ENCODE data around the gene XRCC6.
"Not testable (repeated sequence)": the region's sequence is repeated elsewhere in the genome, so short reads cannot be mapped to it uniquely, and the experiment has no call there.

Gene XRCC6

DNA sequence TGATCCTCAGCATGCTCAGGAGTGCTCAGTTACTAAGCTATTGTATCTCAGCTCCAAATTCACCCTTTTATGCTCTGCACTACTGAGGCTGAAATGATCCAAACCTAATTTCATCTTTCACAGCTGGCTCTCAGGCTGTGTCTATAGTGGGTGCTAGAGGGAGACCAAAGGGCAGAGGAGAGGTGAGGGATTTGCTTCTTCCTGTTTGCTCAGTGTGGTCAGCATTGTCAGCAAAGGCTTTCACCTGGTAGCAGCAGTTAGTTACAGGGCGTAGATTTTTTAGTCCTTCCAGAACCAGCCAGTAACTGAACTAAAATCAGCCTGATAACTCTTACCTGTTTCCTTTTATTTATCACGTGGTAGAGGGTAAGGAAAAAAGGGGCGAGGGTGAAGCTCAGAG, 33.2 kb downstream of the XRCC6 start:
- no peak for DNase-seq

DNA sequence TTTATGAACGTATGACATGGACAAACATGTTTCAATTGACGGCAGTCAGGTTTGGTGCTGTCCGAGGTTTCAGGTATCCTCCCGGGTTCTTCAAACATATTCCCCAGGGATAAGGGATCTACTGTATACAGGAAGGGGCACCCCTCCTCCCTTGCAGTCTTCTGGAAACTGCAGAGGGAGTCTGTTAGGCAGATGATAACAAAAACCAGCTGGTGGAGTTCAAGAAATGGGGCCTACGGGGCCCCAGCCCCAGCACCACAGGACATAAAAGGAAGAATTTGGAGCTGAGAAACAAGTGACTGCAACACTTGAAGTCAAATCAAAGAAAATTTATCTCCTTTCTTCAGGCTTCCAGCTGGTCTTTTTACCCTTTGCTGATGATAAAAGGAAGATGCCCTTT, 35.5 kb downstream of the XRCC6 start:
- DNase-seq = no peak

DNA sequence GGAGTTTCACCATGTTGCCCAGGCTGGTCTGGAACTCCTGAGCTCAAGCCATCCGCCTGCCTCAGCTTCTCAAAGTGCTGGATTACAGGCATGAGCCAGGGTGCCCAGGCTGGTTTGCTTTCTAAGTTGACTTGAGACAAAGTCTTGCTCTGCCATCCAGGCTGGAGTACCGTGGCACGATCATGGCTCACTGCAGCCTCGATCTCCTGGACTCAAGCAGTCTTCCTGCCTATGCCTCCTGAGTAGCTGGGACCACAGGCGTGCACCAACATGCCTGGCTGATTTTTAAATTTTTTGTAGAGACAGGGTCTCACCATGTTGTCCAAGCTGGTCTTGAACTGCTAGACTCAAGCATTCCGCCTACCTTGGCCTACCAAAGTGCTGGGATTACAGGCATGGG, 36.6 kb downstream of the XRCC6 start:
- DNase-seq = no peak

DNA sequence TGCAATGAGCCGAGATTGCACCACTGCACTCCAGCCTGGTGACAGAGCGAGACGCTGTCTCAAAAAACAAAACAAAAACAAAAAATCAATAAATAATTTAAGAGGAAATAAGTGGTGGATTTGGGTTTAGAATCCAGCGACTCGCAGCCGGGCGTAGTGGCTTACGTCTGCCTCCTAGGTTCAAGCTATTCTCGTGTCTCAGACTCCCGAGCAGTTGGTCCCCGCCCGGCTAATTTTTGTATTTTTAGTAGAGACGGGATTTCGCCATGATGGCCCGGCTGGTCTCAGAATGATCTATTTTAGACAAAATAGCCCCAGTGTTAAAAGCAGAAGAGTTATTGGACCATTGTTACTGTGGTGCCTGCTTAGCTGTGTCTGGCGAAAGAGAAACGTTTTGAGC, 37.8 kb downstream of the XRCC6 start:
- DNase-seq = no peak

- no peak for DNase-seq
Measured at GRCh38 chr22:41659941-41660340, 38.8 kb downstream of the XRCC6 start.

DNA sequence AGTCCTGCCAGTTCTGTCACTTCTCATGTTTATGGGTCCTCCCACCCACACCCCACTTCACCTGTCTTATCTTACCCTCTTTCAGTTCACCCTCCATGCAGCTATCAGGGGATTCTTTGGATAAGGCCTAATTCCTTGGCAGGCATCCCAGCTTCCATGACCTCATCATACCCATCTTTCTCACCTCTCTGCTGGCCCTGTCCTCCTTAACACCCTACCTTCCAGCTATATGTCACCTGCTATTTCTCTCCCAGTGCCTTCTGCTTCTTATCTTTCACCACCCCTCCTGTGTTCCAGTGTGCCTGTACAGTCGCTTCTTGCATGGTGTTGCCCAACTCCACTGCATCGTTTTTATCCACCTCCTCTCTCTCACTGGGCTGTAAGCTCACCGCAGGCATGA, 39.3 kb downstream of the XRCC6 start:
- DNase-seq = no peak

DNA sequence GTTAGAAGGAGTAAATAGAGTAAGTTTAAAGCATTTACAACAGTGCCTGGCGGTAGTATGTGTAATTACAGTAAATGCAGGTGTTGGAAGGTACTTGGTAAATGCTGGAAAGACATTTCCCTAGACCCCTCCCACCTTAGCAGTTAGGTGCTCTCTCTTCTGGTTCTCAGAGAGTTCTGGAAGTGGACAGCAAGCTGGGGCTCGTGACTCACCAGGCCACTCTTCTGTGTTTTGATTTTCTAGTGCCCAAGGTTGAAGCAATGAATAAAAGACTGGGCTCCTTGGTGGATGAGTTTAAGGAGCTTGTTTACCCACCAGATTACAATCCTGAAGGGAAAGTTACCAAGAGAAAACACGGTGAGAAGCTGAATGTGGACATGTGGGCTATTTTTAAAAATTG, 40.0 kb downstream of the XRCC6 start:
- no peak for DNase-seq

DNA sequence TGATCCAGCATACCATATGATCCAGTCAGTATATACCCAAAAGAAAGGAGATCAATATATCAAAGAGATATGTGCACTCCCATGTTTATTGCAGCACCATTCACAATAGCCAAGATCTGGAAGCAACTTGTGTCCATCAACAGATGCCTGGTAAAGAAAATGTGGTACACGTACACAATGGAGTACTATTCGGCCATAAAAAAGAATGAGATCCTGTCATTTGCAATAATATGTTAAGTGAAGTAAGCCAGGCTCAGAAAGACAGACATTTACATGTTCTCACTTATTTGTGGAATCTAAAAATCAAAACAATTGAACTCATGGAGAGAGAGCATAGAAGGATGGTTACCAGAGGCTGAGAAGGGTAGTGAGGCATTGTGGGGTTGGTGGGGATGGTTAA, 40.6 kb downstream of the XRCC6 start:
- DNase-seq = no peak

DNA sequence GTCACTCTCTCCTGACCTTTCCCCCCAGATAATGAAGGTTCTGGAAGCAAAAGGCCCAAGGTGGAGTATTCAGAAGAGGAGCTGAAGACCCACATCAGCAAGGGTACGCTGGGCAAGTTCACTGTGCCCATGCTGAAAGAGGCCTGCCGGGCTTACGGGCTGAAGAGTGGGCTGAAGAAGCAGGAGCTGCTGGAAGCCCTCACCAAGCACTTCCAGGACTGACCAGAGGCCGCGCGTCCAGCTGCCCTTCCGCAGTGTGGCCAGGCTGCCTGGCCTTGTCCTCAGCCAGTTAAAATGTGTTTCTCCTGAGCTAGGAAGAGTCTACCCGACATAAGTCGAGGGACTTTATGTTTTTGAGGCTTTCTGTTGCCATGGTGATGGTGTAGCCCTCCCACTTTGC, 42.5 kb downstream of the XRCC6 start:
- not testable (repeated sequence) for DNase-seq

GRCh38 chr22:41664490-41664889, 43.4 kb downstream of the XRCC6 start:
- DNase-seq = no peak

GRCh38 chr22:41664951-41665350, 43.9 kb downstream of the XRCC6 start:
- no peak for DNase-seq

DNA sequence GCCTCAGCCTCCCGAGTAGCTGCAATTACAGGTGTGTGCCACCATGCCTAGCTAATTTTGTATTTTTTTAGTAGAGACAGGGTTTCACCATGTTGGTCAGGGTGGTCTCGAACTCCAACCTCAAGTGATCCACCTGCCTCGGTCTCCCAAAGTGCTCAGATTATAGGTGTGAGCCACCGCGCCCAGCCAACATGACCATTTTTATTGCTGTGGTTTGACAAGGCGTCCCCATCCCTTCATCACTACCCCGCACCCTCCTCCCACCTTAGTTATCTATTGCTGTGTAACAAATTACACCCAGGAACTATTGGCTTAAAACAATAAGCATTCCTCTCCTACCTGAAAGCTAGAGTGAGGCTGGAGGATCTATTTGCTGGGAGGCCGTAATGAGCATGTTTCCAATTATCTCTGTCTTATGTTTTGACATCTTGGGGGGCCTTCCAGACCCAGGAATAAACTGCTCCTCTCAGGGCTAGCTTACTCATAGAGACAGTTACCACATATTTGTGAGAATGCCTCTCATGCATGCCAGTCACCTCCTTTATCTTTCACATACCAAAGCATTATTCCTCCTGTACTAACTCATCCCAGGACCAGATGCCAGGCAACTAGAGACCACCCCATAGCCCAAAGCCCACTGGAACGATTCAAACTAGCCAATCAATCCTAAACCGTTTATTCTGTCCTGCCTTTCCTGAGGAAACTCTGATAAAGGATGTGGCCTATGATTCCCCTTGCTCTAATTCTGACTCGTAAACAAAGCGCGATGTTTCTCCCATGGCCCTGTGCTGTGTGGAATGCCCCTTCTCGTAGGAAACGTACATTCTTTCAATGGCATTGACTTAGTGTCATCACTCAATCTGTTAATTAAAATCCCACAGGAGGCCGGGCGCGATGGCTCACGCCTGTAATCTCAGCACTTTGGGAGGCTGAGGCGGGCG, 48.1 kb downstream of the XRCC6 start:
- DNase-seq = no peak

DNA sequence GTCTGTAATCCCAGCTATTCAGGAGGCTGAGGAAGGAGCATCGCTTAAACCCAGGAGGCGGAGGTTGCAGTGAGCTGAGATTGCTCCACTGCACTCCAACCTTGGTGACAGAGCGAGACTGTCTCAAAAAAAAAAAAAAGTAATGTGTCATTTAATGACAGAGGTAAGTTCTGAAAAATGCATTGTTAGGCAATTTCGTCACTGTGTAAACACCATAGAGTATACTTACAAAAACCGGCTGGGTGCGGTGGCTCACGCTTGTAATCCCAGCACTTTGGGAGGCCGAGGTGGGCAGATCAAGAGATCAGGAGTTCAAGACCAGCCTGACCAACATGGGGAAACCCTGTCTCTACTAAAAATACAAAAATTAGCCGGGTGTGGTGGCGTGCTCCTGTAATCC, 51.0 kb downstream of the XRCC6 start:
- not testable (repeated sequence) for DNase-seq

- no peak for DNase-seq
Measured at GRCh38 chr22:41672780-41673509, 51.9 kb downstream of the XRCC6 start.

DNA sequence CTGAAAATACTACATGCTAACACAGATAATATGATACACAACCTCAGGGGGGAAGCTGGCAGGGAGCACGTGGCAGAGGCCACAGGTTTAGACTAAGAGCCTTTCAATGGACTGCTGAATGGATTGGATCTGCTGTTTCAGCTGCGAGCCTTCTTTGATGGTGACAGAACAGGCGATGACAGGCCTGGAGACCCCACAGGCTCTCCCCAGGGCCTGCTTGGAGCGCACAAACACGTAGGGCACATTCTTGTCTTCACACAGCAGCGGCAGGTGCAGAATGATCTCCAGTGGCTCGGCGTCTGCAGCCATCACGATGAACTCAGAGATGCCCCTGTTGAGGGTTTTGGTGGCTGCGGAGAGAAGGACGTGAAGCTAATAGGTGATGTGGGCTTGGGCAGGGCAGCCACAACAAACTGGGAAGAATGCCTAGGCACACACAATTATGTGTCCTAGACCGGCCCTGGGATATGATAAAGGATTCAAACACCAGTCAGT, 53.8 kb downstream of the XRCC6 start:
- DNase-seq = no peak

GRCh38 chr22:41676134-41676533, 55.0 kb downstream of the XRCC6 start:
- DNase-seq = no peak

DNA sequence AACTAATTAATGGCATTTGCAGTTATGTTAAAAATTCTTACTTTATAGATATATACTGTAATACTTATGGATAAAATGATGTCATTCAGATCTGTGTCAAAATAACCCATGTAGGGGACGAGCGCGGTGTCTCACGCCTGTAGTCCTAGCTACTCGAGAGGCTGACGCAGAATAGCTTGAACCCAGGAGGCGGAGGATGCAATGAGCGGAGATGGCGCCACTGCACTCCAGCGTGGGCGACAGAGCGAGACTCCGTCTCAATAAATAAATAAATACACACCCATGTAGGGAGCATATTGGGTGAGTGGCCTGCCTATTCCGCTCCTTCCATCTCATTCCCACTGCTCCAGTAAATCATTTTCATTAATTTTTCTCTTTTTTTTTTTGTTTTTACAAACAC, 60.5 kb downstream of the XRCC6 start:
- no peak for DNase-seq

DNA sequence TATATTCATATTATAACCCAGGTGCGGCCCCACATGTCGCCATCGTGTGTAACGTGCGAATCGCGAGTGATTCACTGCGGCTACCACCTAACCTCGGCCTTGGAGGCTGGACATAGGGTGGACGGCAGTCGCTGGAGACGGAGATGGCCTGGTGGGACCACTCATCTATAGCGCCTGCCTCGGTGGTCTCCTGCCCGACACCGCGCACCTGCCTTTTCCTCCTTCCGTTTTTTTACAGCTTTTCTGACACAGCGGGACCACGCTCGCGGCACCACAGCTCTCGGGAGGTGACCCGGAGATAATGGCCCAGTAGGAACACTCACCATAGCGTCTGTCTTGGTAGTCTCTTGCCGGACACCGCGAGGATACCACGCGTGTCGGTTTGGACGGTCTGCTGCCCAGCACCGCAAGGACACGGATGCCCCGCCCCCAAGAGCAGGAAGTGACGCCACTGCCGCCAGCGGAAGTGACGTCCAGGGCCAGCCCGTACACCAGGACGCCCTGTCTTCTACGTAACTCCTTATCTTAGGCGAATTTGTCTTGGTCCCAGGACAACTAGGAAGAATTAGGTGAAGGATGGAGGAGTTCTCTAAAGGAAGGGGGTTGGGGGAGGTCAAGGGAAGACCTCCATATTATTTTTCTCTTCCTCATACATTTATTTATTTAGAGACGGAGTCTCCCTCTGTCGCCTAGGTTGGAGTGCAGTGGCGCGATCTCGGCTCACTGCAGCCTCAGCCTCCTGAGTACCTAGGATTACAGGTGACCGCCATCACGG, 61.1 kb downstream of the XRCC6 start:
- peak; percentile 72 for DNase-seq

GRCh38 chr22:41683052-41683451, 62.0 kb downstream of the XRCC6 start:
- DNase-seq = no peak

DNA sequence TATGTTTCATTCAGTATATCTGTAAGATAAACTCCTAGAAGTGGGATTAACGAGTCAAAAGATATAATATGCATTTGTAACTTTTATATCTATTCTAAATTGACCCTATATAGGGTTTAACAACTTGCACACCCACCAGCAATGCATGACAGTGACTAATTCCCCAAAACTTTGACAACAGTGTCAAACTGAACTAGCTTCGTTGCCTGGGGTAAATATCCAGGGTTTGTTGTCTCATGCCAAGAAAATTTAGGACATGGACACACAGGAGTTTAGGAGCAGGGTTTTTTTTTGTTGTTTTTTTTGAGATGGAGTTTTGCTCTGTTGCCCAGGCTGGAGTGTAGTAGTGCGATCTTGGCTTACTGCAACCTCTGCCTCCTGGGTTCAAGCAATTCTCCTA, 62.5 kb downstream of the XRCC6 start:
- no peak for DNase-seq

DNA sequence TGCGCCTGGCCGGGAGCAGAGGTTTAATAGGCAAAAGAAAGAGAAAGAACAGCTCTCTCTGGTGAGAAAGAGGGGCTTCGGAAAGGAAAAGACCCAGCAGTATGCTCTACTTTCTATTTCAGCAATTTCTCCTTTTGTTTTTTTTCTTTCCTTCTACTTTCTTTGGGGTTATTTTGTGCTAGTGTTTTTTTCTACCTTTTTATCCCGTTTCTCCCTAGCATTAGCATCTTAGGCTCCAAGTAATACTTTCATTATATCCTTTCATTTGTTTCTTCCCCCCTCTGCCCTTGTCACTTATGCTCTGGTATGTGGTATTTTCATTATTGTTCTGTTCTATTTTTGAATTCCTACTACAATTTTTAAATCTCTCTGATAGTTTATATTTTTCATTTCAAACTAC, 63.1 kb downstream of the XRCC6 start:
- no peak for DNase-seq

DNA sequence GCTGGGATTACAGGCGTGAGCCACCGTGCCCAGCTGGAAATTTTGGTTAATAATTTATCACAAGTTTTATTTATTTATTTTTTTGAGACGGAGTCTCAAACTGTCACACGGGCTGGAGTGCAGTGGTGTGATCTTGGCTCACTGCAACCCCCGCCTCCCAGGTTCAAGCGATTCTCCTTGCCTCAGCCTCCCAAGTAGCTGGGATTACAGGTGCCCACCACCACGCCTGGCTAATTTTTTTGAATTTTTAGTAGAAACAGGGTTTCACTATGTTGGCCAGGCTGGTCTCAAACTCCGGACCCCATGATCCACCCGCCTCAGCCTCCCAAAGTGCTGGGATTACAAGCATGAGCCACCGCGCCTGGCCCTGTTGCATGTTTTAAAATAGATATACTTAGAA, 65.8 kb downstream of the XRCC6 start:
- DNase-seq = not testable (repeated sequence)

GRCh38 chr22:41687901-41688364, 66.8 kb downstream of the XRCC6 start:
- no peak for DNase-seq
